ENCODE data around the gene OR2F1.

OR2F1 gene

DNA sequence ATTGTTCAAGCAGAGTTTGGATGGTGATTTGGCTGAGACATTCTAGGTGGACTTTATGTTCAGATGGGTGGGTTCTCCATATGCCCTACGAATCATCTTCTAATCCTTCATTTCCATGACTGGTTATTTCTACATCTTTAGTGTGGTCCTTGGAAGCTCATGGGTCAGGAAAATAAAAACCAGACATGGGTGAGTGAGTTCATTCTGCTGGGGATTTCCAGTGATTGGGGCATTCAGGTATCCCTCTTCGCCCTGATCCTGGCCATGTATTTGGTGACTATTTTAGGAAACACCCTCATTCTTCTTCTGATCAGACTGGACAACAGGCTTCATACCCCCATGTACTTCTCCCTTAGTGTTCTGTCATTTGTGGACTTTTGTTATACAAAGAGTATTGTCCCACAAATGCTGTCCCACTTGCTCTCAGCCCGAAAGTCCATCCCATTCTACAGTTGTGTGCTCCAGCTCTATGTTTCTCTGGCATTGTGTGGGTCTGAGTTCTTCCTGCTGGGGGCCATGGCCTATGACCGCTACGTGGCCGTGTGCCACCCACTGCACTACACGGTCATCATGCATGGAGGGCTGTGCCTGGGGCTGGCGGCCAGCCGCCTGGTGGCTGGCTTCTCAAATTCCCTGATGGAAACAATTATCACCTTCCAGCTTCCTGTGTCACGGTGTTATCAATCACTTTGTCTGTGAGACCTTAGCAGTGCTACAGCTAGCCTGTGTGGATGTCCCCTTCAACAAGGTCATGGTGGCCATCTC, 26.3 kb downstream of the OR2F1 start:
- TF ChIP-seq FOXP2 (optimal IDR thresholded peaks at IDR 0.05; ENCODE audit: borderline replicate concordance, extremely low read depth, extremely low read length, insufficient read depth) (no peak), SIN3A (IDR thresholded peaks at IDR 0.05; ENCODE audit: borderline replicate concordance, insufficient read depth, low read length) (no peak), POLR2AphosphoS5 (IDR thresholded peaks at IDR 0.05; ENCODE audit: low read depth, low read length) (no peak), TAF1 (IDR thresholded peaks at IDR 0.05; ENCODE audit: borderline replicate concordance, insufficient read depth, low read length) (no peak), REST (IDR thresholded peaks at IDR 0.05; ENCODE audit: insufficient read depth in 1 of 2, low read depth in 2 of 2, low read length in 2 of 2) (no peak)

DNA sequence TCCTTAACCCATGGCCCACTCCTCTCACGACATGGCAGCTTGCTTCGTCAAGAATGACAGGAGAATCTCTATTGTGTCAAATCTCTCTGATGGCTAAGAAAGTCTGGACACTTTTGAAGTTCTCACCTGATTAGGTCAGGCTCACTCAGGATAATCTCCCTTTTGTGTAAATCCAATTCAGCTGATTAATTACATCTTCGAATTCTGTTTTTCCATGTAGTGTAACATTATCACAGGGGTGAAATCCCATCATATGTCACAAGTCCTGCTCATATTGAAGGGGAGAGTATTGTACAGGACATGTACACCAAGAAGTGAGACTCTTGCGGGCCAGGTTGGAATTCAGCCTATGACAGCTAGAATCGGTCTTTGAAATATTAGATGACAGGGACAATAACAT, 29.3 kb downstream of the OR2F1 start:
- TF ChIP-seq SIN3A (IDR thresholded peaks at IDR 0.05; ENCODE audit: borderline replicate concordance, insufficient read depth, low read length): no peak
- TF ChIP-seq REST (IDR thresholded peaks at IDR 0.05; ENCODE audit: insufficient read depth in 1 of 2, low read depth in 2 of 2, low read length in 2 of 2): no peak
- TF ChIP-seq TAF1 (IDR thresholded peaks at IDR 0.05; ENCODE audit: borderline replicate concordance, insufficient read depth, low read length): no peak
- no peak for TF ChIP-seq FOXP2 (optimal IDR thresholded peaks at IDR 0.05; ENCODE audit: borderline replicate concordance, extremely low read depth, extremely low read length, insufficient read depth)
- TF ChIP-seq POLR2AphosphoS5 (IDR thresholded peaks at IDR 0.05; ENCODE audit: low read depth, low read length): no peak

GRCh38 chr7:143987513-143987912, 32.9 kb downstream of the OR2F1 start:
- no peak for TF ChIP-seq TAF1 (IDR thresholded peaks at IDR 0.05; ENCODE audit: borderline replicate concordance, insufficient read depth, low read length)
- no peak for TF ChIP-seq SIN3A (IDR thresholded peaks at IDR 0.05; ENCODE audit: borderline replicate concordance, insufficient read depth, low read length)
- no peak for TF ChIP-seq POLR2AphosphoS5 (IDR thresholded peaks at IDR 0.05; ENCODE audit: low read depth, low read length)
- no peak for TF ChIP-seq REST (IDR thresholded peaks at IDR 0.05; ENCODE audit: insufficient read depth in 1 of 2, low read depth in 2 of 2, low read length in 2 of 2)
- TF ChIP-seq FOXP2 (optimal IDR thresholded peaks at IDR 0.05; ENCODE audit: borderline replicate concordance, extremely low read depth, extremely low read length, insufficient read depth): no peak

DNA sequence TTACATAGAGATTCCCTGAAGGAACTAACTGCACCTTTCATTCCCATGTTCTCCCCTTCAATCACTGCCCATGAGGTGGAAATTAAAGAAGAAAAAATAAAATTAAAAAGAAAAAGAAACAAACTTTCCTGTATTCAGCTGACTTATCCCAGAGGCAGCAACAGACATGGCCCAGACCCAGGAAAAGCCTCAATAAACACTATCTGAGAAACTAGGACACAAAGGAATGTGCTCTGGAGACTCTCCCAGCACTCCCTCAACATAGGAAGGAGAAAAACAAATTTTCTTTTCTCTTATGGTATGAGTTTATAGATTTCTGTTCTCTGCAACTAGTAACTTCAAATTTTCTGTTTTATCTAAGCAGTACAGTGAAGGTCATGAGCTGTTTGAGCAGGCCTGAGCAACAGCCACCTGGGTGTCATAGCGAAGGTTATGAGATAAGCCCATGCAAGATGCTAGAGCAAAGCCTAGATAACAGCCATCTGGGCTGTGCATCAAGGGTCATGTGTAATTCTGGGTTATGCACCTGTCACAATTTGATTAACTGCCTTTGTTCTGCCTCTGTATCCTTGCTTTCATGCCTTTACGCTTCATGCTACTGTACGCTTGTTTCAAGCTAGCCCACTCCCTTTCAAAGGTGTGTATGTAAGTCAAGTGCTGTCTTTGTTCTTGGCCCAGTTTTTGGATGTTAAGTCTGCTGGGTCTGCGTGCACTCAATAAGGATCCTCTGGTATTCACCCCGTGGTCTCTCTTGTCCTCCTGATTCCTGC, 34.5 kb downstream of the OR2F1 start:
- TF ChIP-seq FOXP2 (optimal IDR thresholded peaks at IDR 0.05; ENCODE audit: borderline replicate concordance, extremely low read depth, extremely low read length, insufficient read depth) (no peak), REST (IDR thresholded peaks at IDR 0.05; ENCODE audit: insufficient read depth in 1 of 2, low read depth in 2 of 2, low read length in 2 of 2) (no peak), SIN3A (IDR thresholded peaks at IDR 0.05; ENCODE audit: borderline replicate concordance, insufficient read depth, low read length) (no peak), POLR2AphosphoS5 (IDR thresholded peaks at IDR 0.05; ENCODE audit: low read depth, low read length) (no peak), TAF1 (IDR thresholded peaks at IDR 0.05; ENCODE audit: borderline replicate concordance, insufficient read depth, low read length) (no peak)
